Spleen (tissue), 7 donors: ENCODE data around the gene NCOR2.

Source experiments
- CTCF ChIP-seq, 11 experiments: fragments of 200-600 bp in 7 of 11; fragments of 450-650 bp in 4 of 11; sonication (generic) in 4 of 11; IDR thresholded peaks in 8 of 11; conservative IDR thresholded peaks in 3 of 11; 1 replicate in 7 of 11; 2 replicates in 4 of 11; pipeline versions ENCODE4 v1.4.0 to v1.8.0; 2016 to 2021; ENCODE audit warnings: antibody characterized with exemption in 11 of 11, inconsistent platforms in 4 of 11, mild to moderate bottlenecking in 1 of 11
- POLR2A ChIP-seq, 3 donors: fragments of 450-650 bp; IDR thresholded peaks; one replicate each; pipeline ENCODE4 v1.5.1; 2017; ENCODE audit warnings: antibody characterized with exemption in 3 of 3, mild to moderate bottlenecking in 1 of 3
- POLR2AphosphoS5 ChIP-seq, 3 donors: sonication (generic); formaldehyde crosslinking; IDR thresholded peaks; one replicate each; pipeline ENCODE4 v1.5.1; 2017; ENCODE audit warnings: antibody characterized with exemption in 3 of 3
- donor health status: DM: no; HTN: no; CAD: no; lungs with moderate emphysema.
- donor health status: DM: no; HTN: no; CAD: no.
- donor health status: DM: no; HTN: no; CAD: no.

DNA sequence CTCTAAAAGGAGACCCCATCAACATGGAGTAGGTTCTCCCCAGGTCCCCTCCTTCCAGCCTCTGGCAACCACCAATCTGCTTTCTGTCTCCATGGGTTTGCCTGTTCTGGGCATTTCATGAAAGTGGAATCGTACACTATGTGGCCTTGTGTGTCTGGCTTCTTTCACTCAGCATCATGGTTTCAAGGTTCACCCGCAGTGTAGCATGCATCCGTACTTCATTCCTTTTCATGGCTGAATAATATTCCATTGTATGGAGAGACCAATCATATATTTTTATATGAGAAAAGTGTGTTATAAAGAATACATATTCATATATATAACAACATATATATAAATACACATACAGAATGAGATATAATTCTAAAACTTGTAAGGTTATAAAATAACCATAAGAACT is 19.8 kb downstream of the NCOR2 start:
- TF ChIP-seq CTCF (IDR thresholded peaks at IDR 0.05 in 8 of 11, conservative IDR thresholded peaks at IDR 0.05 in 3 of 11) (no peak), POLR2A (IDR thresholded peaks at IDR 0.05) (no peak), POLR2AphosphoS5 (IDR thresholded peaks at IDR 0.05) (no peak)
